Liver (tissue), 9 donors: ENCODE results near the gene GTPBP6. TPM values are rescaled to one million over a fixed set of nuclear protein-coding genes. Genes with fewer than 3 reads are reported as not detected.
"Not testable (repeated sequence)": the region's sequence is repeated elsewhere in the genome, so short reads cannot be mapped to it uniquely, and the experiment has no call there.

Experiments used
- DNase-seq: peaks from one replicate; pipeline ENCODE4 v3.0.0-alpha.2; 2017; ENCODE audit warnings: low spot score
- H3K27ac ChIP-seq, 2 donors: one replicate each; pipeline ENCODE4 v1.7.0; 2013; ENCODE audit warnings: inconsistent platforms in 2 of 2, low read length in 2 of 2, control low read depth in 1 of 2, low read depth in 1 of 2, mild to moderate bottlenecking in 1 of 2
- H3K27me3 ChIP-seq, 4 donors: one replicate each; pipeline versions ENCODE4 v1.6.1 to v1.7.0; 2013; ENCODE audit warnings: low read length in 3 of 4, inconsistent platforms in 1 of 4, mild to moderate bottlenecking in 1 of 4, moderate library complexity in 1 of 4; ENCODE audit not compliant: control insufficient read depth in 4 of 4, insufficient read depth in 4 of 4
- H3K36me3 ChIP-seq, 4 donors: one replicate each; pipeline versions ENCODE4 v1.6.1 to v1.7.0; 2013; ENCODE audit warnings: low read length in 3 of 4, mild to moderate bottlenecking in 3 of 4, low read depth in 1 of 4, moderate library complexity in 1 of 4; ENCODE audit not compliant: control insufficient read depth in 4 of 4, insufficient read depth in 3 of 4
- H3K4me1 ChIP-seq, 4 donors: one replicate each; pipeline versions ENCODE4 v1.6.1 to v1.7.0; 2013; ENCODE audit warnings: low read length in 3 of 4, mild to moderate bottlenecking in 3 of 4, moderate library complexity in 1 of 4; ENCODE audit not compliant: control insufficient read depth in 4 of 4, insufficient read depth in 4 of 4
- H3K4me3 ChIP-seq, 3 donors: one replicate each; pipeline versions ENCODE4 v1.6.1 to v1.7.0; 2013; ENCODE audit warnings: low read length in 3 of 3, control low read depth in 1 of 3, low read depth in 1 of 3, mild to moderate bottlenecking in 1 of 3
- H3K9ac ChIP-seq, 2 donors: one replicate each; pipeline ENCODE4 v1.7.0; 2013; ENCODE audit warnings: low read length in 2 of 2, mild to moderate bottlenecking in 2 of 2, moderate library complexity in 2 of 2, control low read depth in 1 of 2, low read depth in 1 of 2
- H3K9me3 ChIP-seq, 4 donors: one replicate each; pipeline versions ENCODE4 v1.6.1 to v1.7.0; 2013; ENCODE audit warnings: low read length in 3 of 4; ENCODE audit not compliant: control insufficient read depth in 4 of 4
- ATF3 ChIP-seq: IDR thresholded peaks from 2 replicates; pipeline ENCODE4 v1.6.1; 2016; ENCODE audit warnings: antibody characterized with exemption
- EGR1 ChIP-seq, 2 donors: IDR thresholded peaks; 2 replicates each; pipeline ENCODE4 v1.6.1; 2016 to 2018; ENCODE audit warnings: antibody characterized with exemption in 2 of 2, low read depth in 2 of 2
- FOXA1 ChIP-seq: IDR thresholded peaks from 2 replicates; pipeline ENCODE4 v1.6.1; 2016; ENCODE audit warnings: antibody characterized with exemption
- GABPA ChIP-seq, 2 donors: IDR thresholded peaks in 1 of 2; conservative IDR thresholded peaks in 1 of 2; 2 replicates each; pipeline ENCODE4 v1.6.1; 2016; ENCODE audit warnings: antibody characterized with exemption in 2 of 2, mild to moderate bottlenecking in 1 of 2, moderate library complexity in 1 of 2
- HNF4G ChIP-seq: IDR thresholded peaks from 2 replicates; pipeline ENCODE4 v1.6.1; 2016; ENCODE audit warnings: antibody characterized with exemption
- JUND ChIP-seq, 2 donors: IDR thresholded peaks; 2 replicates each; pipeline ENCODE4 v1.6.1; 2016; ENCODE audit warnings: antibody characterized with exemption in 2 of 2
- RAD21 ChIP-seq, 2 donors: IDR thresholded peaks; 2 replicates each; pipeline ENCODE4 v1.6.1; 2016; ENCODE audit warnings: antibody characterized with exemption in 2 of 2, mild to moderate bottlenecking in 2 of 2
- RXRA ChIP-seq, 2 donors: IDR thresholded peaks; 2 replicates each; pipeline ENCODE4 v1.6.1; 2017 to 2018; ENCODE audit warnings: antibody characterized with exemption in 2 of 2, mild to moderate bottlenecking in 1 of 2
- SP1 ChIP-seq: IDR thresholded peaks from 2 replicates; pipeline ENCODE4 v1.6.1; 2018; ENCODE audit warnings: antibody characterized with exemption, mild to moderate bottlenecking
- TAF1 ChIP-seq: conservative IDR thresholded peaks from 2 replicates; pipeline ENCODE4 v1.6.1; 2016; ENCODE audit warnings: antibody characterized with exemption, mild to moderate bottlenecking
- YY1 ChIP-seq: IDR thresholded peaks from 2 replicates; pipeline ENCODE4 v1.6.1; 2016; ENCODE audit warnings: antibody characterized with exemption, mild to moderate bottlenecking
- WGBS: extraction: QIAGEN DNeasy Blood & Tissue Kit; methylation state at CpG from one replicate; pipeline ENCODE4 v1.1.7; 2013; 5-methylcytosine and 5-hydroxymethylcytosine counted together
- polyA plus RNA-seq, 2 donors: library from polyadenylated mRNA; stranded (reverse) in 1 of 2; unstranded in 1 of 2; fragments of 200-250 nt in 1 of 2; fragments of >200 nt in 1 of 2; fragmentation: Nextera tagmentation in 1 of 2; extraction: Ambion mirVana in 1 of 2; gene quantifications; one replicate each; pipeline versions ENCODE4 v1.2.1 to v1.2.3, GENCODE V29; 2013 to 2015
- total RNA-seq, 2 donors: library from RNA; depleted of rRNA; stranded (reverse); fragments of >200 nt; gene quantifications; one replicate each; pipeline ENCODE4 v1.2.3, GENCODE V29; 2014
- TF ChIP-seq, protein P1 (sequence below): IDR thresholded peaks from 2 replicates; pipeline ENCODE4 v1.6.1; 2016; ENCODE audit warnings: antibody characterized with exemption
- TF ChIP-seq, protein P2 (sequence below): fragments of 150-350 bp; IDR thresholded peaks from 2 replicates; pipeline ENCODE4 v1.5.1; 2017; ENCODE audit warnings: improper control_type of control experiment, low read depth, low read length; ENCODE audit not compliant: missing input control
- TF ChIP-seq, protein P3 (sequence below): IDR thresholded peaks from 2 replicates; pipeline ENCODE4 v1.6.1; 2016; ENCODE audit warnings: antibody characterized with exemption, mild to moderate bottlenecking
- donor health status: healthy.
- donor health status: healthy.
- donor health status: healthy.
- donor health status: healthy.
- donor health status: healthy.

Gene GTPBP6
- total and polyA plus RNA-seq, 4 donors: 11.3 to 29.2 (median 16.6) TPM

DNA sequence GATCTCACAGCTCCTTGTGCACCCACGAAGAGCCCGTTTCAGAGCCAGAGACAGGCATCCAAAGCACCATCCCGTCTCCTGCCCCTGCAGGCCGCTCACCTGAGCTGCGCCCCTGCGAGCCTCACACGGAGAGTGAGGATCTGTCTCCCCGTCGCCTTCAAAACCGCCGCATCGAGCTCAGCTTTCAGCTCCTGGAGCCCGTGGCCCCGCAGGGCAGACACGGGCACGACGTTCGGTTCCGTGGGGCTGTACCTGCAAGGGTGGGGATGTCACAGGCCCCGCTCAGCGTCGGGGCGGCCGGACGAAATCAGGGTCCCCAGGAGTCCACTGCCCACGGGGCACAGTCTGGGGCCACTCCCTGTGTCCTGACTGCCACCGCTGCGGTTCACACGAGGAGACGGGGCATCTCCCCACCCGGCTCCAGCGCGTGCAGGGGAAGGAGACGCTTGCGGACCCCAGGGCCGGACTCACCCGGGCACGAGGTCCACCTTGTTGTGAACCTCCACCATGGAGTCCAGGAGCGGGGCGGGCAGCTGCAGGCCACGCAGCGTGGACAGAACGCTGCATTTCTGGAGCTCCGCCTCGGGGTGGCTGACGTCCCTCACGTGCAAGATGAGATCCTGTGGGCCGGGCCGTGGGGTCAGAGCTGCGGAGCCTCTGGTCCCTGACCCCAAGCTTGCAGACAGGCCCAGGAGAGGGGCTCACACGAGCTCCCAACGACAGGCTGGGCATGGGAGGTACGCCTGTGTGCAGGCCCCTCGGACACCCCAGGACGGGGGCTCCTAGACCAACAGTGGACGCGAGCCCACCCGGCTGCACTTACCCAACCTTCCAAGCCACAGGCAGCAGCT, 11.1 kb downstream of the GTPBP6 start:
- TF ChIP-seq, protein P1, sequence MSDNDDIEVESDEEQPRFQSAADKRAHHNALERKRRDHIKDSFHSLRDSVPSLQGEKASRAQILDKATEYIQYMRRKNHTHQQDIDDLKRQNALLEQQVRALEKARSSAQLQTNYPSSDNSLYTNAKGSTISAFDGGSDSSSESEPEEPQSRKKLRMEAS: no peak
- TF ChIP-seq, protein P2, sequence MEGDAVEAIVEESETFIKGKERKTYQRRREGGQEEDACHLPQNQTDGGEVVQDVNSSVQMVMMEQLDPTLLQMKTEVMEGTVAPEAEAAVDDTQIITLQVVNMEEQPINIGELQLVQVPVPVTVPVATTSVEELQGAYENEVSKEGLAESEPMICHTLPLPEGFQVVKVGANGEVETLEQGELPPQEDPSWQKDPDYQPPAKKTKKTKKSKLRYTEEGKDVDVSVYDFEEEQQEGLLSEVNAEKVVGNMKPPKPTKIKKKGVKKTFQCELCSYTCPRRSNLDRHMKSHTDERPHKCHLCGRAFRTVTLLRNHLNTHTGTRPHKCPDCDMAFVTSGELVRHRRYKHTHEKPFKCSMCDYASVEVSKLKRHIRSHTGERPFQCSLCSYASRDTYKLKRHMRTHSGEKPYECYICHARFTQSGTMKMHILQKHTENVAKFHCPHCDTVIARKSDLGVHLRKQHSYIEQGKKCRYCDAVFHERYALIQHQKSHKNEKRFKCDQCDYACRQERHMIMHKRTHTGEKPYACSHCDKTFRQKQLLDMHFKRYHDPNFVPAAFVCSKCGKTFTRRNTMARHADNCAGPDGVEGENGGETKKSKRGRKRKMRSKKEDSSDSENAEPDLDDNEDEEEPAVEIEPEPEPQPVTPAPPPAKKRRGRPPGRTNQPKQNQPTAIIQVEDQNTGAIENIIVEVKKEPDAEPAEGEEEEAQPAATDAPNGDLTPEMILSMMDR: no peak
- TF ChIP-seq, protein P3, sequence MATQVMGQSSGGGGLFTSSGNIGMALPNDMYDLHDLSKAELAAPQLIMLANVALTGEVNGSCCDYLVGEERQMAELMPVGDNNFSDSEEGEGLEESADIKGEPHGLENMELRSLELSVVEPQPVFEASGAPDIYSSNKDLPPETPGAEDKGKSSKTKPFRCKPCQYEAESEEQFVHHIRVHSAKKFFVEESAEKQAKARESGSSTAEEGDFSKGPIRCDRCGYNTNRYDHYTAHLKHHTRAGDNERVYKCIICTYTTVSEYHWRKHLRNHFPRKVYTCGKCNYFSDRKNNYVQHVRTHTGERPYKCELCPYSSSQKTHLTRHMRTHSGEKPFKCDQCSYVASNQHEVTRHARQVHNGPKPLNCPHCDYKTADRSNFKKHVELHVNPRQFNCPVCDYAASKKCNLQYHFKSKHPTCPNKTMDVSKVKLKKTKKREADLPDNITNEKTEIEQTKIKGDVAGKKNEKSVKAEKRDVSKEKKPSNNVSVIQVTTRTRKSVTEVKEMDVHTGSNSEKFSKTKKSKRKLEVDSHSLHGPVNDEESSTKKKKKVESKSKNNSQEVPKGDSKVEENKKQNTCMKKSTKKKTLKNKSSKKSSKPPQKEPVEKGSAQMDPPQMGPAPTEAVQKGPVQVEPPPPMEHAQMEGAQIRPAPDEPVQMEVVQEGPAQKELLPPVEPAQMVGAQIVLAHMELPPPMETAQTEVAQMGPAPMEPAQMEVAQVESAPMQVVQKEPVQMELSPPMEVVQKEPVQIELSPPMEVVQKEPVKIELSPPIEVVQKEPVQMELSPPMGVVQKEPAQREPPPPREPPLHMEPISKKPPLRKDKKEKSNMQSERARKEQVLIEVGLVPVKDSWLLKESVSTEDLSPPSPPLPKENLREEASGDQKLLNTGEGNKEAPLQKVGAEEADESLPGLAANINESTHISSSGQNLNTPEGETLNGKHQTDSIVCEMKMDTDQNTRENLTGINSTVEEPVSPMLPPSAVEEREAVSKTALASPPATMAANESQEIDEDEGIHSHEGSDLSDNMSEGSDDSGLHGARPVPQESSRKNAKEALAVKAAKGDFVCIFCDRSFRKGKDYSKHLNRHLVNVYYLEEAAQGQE: no peak
- TF ChIP-seq ATF3 (no peak), GABPA (IDR thresholded peaks at IDR 0.05 in 1 of 2, conservative IDR thresholded peaks at IDR 0.05 in 1 of 2) (no peak), JUND (IDR thresholded peaks at IDR 0.05) (no peak), RXRA (IDR thresholded peaks at IDR 0.05) (no peak), SP1 (no peak), FOXA1 (no peak), YY1 (no peak), RAD21 (IDR thresholded peaks at IDR 0.05) (no peak), HNF4G (no peak), EGR1 (IDR thresholded peaks at IDR 0.05; ENCODE audit: low read depth in 2 of 2) (no peak), TAF1 (no peak)
- H3K36me3 ChIP-seq: peaks cover 18 to 62% (median 38%) of the 10 kb centered on the region in 4 donors
- DNase-seq: no peak

DNA sequence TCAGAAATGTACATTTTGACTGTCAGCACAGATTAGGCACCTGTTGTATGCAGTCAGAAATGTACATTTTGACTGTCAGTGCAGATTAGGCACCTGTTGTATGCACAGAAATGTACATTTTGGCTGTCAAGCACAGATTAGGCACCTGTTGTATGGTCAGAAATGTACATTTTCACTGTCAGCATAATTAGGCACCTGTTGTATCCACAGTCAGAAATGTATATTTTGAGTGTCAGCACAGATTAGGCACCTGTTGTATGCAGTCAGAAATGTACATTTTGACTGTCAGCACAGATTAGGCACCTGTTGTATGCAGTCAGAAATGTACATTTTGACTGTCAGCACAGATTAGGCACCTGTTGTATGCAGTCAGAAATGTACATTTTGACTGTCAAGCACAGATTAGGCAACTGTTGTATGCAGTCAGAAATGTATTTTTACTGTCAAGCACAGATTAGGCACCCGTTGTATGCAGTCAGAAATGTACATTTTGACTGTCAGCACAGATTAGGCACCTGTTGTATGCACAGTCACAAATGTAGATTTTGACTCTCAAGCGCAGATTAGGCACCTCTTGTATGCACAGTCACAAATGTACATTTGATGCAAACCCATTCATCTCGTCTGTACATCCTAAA, 11.9 kb downstream of the GTPBP6 start:
- H3K36me3 ChIP-seq: peaks cover 18 to 57% (median 32%) of the 10 kb centered on the region in 4 donors
- not testable (repeated sequence) for H3K27ac ChIP-seq, DNase-seq, H3K9ac ChIP-seq, H3K27me3 ChIP-seq, H3K4me3 ChIP-seq, H3K9me3 ChIP-seq, H3K4me1 ChIP-seq
- WGBS: 98% methylated on average over 3 of the region's 3 CpGs

More for the DNA sequence above, 11.1 kb downstream of the GTPBP6 start:
- Histone ChIP-seq H3K27ac (no peak overlapping the region), H3K27me3 (no peaks in the 10 kb centered on the region), H3K4me1 (no peaks in the 10 kb centered on the region), H3K9me3 (no peaks in the 10 kb centered on the region), H3K4me3 (no peak overlapping the region), H3K9ac (no peak overlapping the region)
- whole genome bisulfite sequencing: 98% methylated on average over 58 of the region's 58 CpGs

DNA sequence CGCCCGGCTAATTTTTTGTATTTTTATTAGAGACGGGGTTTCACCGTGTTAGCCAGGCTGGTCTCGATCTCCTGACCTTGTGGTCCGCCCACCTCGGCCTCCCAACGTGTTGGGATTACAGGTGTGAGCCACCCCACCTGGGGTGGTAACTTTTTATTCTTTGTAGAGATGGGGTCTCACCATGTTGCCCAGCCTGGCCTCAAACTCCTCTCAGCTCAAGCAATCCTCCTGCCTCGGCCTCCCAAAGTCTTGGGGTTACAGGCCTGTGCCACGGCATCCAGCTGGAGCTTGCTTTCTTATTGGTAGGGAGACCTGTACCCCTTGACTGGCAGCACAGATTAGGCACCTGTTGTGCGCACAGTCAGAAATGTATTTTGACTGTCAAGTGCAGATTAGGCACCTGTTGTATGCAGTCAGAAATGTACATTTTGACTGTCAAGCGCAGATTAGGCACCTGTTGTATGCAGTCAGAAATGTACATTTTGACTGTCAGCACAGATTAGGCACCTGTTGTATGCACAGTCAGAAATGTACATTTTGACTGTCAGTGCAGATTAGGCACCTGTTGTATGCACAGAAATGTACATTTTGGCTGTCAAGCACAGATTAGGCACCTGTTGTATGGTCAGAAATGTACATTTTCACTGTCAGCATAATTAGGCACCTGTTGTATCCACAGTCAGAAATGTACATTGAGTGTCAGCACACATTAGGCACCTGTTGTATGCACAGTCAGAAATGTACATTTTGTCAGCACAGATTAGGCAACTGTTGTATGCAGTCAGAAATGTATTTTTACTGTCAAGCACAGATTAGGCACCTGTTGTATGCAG, 12.6 kb downstream of the GTPBP6 start:
- H3K9ac ChIP-seq, H3K4me1 ChIP-seq, DNase-seq, H3K27ac ChIP-seq, H3K27me3 ChIP-seq, H3K9me3 ChIP-seq, H3K4me3 ChIP-seq: not testable (repeated sequence)
- H3K36me3 ChIP-seq: peaks cover 21 to 56% (median 32%) of the 10 kb centered on the region in 4 donors
- WGBS: 93% methylated on average over 12 of the region's 12 CpGs
